Fibroblast of the aortic adventitia (primary cell): ENCODE measurements around the gene AIMP1. TPM values are rescaled to one million over a fixed set of nuclear protein-coding genes. Genes with fewer than 3 reads are reported as not detected.
A peak's percentile ranks its signal among the peaks of the same experiment; 100 is the strongest.

Experiments used
- DNase-seq: peaks from one replicate; pipeline ENCODE4 v3.0.0-alpha.2; 2010; ENCODE audit warnings: low read depth
- H3K4me3 ChIP-seq: 2 replicates; pipeline ENCODE4 v1.5.1; 2011; ENCODE audit warnings: low read depth, mild to moderate bottlenecking, control low read depth, low read length, moderate library complexity
- total RNA-seq: library from RNA; depleted of rRNA; stranded (reverse); fragments of >200 nt; gene quantifications from 2 replicates; pipeline ENCODE4 v1.2.3, GENCODE V29; 2012; ENCODE audit warnings: low replicate concordance
- TF ChIP-seq, protein P1 (sequence below): IDR thresholded peaks from 2 replicates; pipeline ENCODE4 v1.5.1; 2011; ENCODE audit warnings: mild to moderate bottlenecking, low read length, control low read depth, inconsistent platforms; ENCODE audit not compliant: insufficient read depth

The AIMP1 gene
- total RNA-seq: 29.9 and 30.7 TPM in 2 replicates

DNA sequence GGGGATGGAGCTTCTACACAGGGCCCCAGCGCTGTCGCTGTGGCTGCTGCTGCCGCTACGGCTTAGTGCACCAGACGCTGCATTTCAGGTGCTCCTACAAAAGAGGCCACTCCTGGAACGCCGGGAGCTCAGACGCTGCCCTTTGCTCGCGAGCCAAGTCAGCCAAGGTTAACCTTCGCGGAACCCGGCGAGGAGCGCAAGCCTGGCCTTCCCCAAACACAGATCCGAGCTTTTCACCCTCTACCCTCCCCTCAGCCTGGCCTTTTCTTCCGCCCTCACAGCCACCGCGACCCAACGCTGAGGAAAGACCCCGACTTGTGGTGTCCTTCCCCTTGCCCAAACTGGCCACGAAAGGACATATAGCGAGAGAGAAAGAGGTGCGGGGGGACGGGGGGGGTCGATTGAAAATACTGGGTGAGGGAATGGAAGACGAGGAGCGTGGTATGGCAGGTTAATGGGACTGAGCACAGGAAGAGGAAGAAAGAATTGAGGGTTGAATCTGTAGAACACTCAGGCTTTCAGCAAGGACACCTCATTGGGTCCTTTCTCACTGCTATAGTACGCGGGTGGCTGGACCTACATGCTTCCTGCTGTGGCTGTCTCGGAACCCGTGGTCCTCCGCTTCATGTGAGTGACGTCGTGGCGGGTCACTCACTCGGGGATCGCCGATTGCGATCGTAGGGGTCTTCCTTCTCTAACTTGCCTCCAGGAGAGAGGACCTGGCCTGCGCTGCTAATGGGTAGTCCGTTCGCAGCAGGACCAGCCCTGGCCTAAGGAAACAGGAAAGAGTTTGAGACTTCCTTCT, at the start of gene AIMP1, which contains the start of gene TBCK:
Gene AIMP1 (plus strand): TSS at position 583 of the 805 bp plus-strand sequence. CDS start 8,460 bp downstream, outside the sequence.
Gene TBCK (minus strand): TSS at position 242 of the 805 bp plus-strand sequence. CDS start 7,249 bp downstream, outside the sequence.
- TF ChIP-seq, protein P1, sequence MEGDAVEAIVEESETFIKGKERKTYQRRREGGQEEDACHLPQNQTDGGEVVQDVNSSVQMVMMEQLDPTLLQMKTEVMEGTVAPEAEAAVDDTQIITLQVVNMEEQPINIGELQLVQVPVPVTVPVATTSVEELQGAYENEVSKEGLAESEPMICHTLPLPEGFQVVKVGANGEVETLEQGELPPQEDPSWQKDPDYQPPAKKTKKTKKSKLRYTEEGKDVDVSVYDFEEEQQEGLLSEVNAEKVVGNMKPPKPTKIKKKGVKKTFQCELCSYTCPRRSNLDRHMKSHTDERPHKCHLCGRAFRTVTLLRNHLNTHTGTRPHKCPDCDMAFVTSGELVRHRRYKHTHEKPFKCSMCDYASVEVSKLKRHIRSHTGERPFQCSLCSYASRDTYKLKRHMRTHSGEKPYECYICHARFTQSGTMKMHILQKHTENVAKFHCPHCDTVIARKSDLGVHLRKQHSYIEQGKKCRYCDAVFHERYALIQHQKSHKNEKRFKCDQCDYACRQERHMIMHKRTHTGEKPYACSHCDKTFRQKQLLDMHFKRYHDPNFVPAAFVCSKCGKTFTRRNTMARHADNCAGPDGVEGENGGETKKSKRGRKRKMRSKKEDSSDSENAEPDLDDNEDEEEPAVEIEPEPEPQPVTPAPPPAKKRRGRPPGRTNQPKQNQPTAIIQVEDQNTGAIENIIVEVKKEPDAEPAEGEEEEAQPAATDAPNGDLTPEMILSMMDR: no peak
- DNase-seq: peak; percentile 92
- peak within 1 kb of the TSS; percentile 95 for H3K4me3 ChIP-seq

- H3K4me3 ChIP-seq: no peak overlapping the region
- TF ChIP-seq, protein P1: no peak
- peak; percentile 47 for DNase-seq
Observed at GRCh38 chr4:106268786-106269185, 47.6 kb upstream of the AIMP1 start.

DNA sequence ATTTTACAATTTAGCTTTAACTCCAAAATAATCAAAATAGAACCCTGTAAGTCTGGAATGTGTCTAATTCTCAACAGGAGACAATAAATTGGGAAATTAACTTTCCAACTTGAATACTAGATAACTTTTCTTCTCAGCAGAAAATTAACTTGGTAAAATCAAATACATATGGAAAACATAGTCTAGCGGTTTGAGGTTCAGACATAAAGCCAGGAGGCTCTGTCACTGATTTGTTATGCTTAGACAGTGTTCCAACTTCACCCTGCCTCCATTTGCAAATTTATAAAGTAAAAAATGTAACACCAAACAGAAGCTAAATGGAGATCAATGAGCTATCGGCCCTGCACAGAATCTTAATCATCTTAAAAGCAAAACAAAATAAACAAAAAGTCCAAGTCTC, 46.6 kb upstream of the AIMP1 start:
- H3K4me3 ChIP-seq: no peak overlapping the region
- no peak for DNase-seq
- TF ChIP-seq, protein P1: no peak

DNA sequence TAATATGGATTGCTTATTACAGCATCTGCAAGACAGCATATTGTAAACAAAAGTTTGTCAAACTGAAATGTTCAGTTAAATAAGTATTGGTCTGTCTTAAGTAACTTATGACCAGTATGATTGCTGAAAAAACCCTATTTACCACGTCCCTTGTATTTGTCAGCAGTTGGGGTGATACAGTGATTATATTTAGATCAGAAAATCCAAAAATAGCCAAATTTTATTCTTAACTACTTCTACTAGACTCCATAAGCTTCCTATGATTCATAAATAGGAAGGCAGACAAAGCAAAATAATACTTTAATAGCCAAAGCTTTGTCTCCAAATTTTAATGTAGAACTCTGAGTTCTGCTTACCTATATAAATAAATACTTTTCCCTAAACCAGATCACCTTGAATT, 45.6 kb upstream of the AIMP1 start:
- no peak for DNase-seq
- TF ChIP-seq, protein P1: no peak

DNA sequence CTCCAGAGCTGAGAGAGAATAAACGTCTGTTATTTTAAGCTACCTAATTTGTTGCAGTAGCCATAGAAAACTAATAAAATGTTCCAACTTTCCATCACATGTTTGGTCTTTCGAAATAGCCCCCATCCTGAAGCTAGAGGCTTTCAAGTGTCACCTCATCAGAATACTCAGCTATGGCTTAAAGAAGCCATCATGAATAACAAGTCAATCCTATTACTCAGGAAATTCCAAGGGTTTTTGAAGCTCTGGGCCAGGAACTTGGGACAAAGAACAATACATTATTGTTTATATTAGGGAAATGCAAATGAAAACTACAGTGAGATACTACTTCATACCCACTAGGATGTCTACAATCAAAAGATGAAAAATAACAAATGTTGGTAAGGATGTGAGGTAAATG, 42.5 kb upstream of the AIMP1 start:
- TF ChIP-seq, protein P1: no peak
- no peak overlapping the region for H3K4me3 ChIP-seq
- DNase-seq: peak; percentile 45

More for the DNA sequence above, 45.6 kb upstream of the AIMP1 start:
- H3K4me3 ChIP-seq: no peak overlapping the region

DNA sequence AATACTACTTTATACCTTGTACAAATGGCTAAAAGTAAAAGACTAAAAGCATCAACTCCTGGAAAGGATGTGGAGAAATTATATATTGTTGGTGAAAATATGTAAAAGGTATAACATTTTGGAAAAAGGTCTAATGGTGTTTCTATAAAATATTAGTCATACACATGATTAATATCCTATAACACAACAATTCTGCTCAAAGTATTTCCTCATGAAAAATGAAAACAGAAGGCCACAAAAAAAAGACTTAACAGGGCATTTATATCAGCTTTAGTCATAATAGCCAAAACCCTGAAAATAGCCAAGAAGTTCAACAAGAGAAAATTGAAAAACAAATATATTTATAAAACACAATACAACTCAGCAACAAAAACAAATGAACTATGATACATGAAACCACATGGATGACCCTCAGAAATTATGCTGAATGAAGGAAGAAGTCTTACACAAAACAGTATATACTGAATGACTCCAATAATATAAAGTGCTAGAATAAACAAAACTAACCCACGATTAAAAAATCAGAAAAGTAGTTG, 39.1 kb upstream of the AIMP1 start:
- TF ChIP-seq, protein P1: no peak
- DNase-seq: no peak

More for the DNA sequence above, 39.1 kb upstream of the AIMP1 start:
- no peak overlapping the region for H3K4me3 ChIP-seq
